ENCODE data around the gene TST.

Gene TST

GRCh38 chr22:37018086-37018814 is 997 bp downstream of the TST start:
- peak overlapping the region; percentile 70 for H3K4me3 ChIP-seq (replicated peaks; ENCODE audit: low read depth, low read length)
- TF ChIP-seq CTCF (IDR thresholded peaks at IDR 0.05; ENCODE audit: low read depth, low read length, missing control alignments), result no peak
- DNase-seq (ENCODE audit: extremely low read depth, low read depth), result no peak

GRCh38 chr22:37017356-37017755 is 1.9 kb downstream of the TST start:
- H3K4me3 ChIP-seq (replicated peaks; ENCODE audit: low read depth, low read length), result no peak overlapping the region
- no peak for DNase-seq (ENCODE audit: extremely low read depth, low read depth)
- TF ChIP-seq CTCF (IDR thresholded peaks at IDR 0.05; ENCODE audit: low read depth, low read length, missing control alignments), result no peak

- no peak for TF ChIP-seq CTCF (IDR thresholded peaks at IDR 0.05; ENCODE audit: low read depth, low read length, missing control alignments)
- no peak for DNase-seq (ENCODE audit: extremely low read depth, low read depth)
- no peak overlapping the region for H3K4me3 ChIP-seq (replicated peaks; ENCODE audit: low read depth, low read length)
Measured at GRCh38 chr22:37016134-37016910, 2.9 kb downstream of the TST start.

- no peak overlapping the region for H3K4me3 ChIP-seq (replicated peaks; ENCODE audit: low read depth, low read length)
- DNase-seq (ENCODE audit: extremely low read depth, low read depth), result no peak
- TF ChIP-seq CTCF (IDR thresholded peaks at IDR 0.05; ENCODE audit: low read depth, low read length, missing control alignments), result no peak
Measured at GRCh38 chr22:37015587-37015878, 3.7 kb downstream of the TST start.

GRCh38 chr22:37014835-37015586 is 4.2 kb downstream of the TST start:
- no peak for DNase-seq (ENCODE audit: extremely low read depth, low read depth)
- no peak for TF ChIP-seq CTCF (IDR thresholded peaks at IDR 0.05; ENCODE audit: low read depth, low read length, missing control alignments)
- no peak overlapping the region for H3K4me3 ChIP-seq (replicated peaks; ENCODE audit: low read depth, low read length)

GRCh38 chr22:37014415-37014806 is 4.8 kb downstream of the TST start:
- DNase-seq (ENCODE audit: extremely low read depth, low read depth), result no peak
- H3K4me3 ChIP-seq (replicated peaks; ENCODE audit: low read depth, low read length), result no peak overlapping the region
- TF ChIP-seq CTCF (IDR thresholded peaks at IDR 0.05; ENCODE audit: low read depth, low read length, missing control alignments), result no peak

All from HFF-Myc (cell line).